ENCODE data around the gene SLC25A51. TPM values are rescaled to one million over a fixed set of nuclear protein-coding genes. Genes with fewer than 3 reads are reported as not detected.

The SLC25A51 gene
- total RNA-seq, 1 donor from 2014 or later, result 5.9 TPM

DNA sequence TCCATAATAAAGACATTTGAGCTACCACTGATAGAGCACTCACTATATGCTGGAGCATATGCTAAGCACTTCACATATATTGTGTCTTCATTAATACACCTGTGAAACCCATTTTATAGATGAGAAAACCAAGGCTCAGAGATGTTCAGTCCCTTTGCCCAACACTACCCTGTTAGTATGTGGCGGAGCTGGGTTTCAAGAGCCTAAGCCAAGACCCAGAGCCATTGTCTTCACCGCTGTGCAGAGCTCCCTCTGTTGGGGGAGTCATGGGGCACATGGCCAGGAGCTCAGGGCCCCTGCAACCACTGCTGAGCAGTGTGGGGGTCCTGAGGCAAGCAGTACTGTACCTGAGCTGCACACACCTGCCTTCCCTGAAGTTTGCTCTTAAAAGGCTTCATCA is 37.3 kb upstream of the SLC25A51 start:
- Histone ChIP-seq H3K4me3 (no peak overlapping the region), H3K4me1 (peaks cover 32 to 41% of the 10 kb centered on the region in 2 donors), H3K27me3 (no peaks in the 10 kb centered on the region), H3K36me3 (peaks cover 5 to 6% of the 10 kb centered on the region in 2 donors), H3K27ac (peak overlapping the region in 1 of 2 donors; percentile 79), H3K9me3 (no peaks in the 10 kb centered on the region)
- TF ChIP-seq, protein P1, sequence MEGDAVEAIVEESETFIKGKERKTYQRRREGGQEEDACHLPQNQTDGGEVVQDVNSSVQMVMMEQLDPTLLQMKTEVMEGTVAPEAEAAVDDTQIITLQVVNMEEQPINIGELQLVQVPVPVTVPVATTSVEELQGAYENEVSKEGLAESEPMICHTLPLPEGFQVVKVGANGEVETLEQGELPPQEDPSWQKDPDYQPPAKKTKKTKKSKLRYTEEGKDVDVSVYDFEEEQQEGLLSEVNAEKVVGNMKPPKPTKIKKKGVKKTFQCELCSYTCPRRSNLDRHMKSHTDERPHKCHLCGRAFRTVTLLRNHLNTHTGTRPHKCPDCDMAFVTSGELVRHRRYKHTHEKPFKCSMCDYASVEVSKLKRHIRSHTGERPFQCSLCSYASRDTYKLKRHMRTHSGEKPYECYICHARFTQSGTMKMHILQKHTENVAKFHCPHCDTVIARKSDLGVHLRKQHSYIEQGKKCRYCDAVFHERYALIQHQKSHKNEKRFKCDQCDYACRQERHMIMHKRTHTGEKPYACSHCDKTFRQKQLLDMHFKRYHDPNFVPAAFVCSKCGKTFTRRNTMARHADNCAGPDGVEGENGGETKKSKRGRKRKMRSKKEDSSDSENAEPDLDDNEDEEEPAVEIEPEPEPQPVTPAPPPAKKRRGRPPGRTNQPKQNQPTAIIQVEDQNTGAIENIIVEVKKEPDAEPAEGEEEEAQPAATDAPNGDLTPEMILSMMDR (IDR thresholded peaks at IDR 0.05), result no peak
- no peak for DNase-seq (ENCODE audit: low spot score in 2 of 2)
- intact Hi-C loops (cut with DNase I), result no loop called here

DNA sequence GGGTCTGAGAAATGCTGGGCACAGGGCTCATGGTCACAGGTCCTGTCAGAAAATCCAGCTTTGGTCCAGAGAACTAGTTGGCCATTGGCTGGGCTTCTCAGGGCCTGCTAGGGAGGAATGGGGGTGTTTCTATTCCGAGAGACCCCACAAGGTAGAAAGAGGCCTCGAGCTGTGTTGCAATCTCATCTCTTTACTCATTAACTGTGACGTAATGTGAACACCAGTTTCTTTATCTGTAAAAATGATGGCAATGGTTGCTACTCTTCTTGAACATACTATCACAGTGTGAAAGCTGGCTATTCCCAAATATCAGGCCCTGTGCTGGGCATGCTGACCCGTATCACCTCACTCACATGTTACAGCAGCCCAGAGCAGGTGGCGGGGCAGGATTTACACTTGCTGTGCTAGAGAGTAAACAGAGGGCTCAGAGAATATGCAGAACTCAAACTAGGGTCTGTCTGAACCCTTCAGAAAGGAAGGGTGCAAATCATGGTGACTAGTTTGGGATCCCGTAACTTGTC is 35.7 kb upstream of the SLC25A51 start:
- Histone ChIP-seq H3K4me1 (peaks cover 31 to 38% of the 10 kb centered on the region in 2 donors), H3K27me3 (no peaks in the 10 kb centered on the region), H3K36me3 (no peaks in the 10 kb centered on the region), H3K9me3 (no peaks in the 10 kb centered on the region), H3K4me3 (no peak overlapping the region), H3K27ac (no peak overlapping the region)
- intact Hi-C loops (cut with DNase I), result no loop called here
- DNase-seq (ENCODE audit: low spot score in 2 of 2), result no peak
- TF ChIP-seq, protein P1 (IDR thresholded peaks at IDR 0.05), result no peak

DNA sequence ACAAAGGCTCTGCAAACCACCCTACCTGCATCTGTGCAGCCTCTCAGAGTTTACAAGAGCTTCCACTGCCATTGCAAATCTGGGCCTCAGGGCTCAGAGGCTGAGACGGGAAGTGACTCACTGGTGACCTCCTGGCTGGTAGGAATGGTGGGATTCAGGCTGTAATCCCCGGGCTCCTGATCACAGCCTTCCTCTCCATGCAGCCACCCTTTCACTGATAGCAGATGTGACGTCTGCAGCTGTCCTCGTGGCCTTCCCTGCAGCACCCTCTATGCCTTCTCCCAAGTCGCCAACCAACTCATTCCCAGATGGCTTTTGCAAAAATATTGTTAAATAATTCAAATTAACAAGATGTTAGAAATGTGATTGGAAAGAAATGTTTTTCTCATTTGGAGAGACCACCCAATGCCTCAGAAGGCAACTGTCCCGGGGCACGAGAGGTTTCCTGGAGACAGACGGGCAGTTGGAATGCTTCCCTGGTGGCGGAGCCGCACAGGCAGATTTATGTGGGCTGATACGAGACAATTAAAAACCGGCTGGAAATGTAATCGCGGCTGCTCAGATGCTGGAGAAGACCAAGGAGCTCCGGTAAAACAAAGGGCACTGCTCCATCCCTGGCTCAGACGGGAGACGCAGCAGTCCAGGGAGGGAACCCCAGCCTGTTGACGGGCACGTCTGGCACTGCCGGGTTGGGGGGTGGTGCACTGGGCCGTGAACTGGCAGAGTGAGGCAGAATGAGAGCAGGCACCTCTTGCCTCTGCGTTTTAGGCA is 34.4 kb upstream of the SLC25A51 start:
- Histone ChIP-seq H3K27me3 (no peaks in the 10 kb centered on the region), H3K4me3 (peak overlapping the region in 1 of 2 donors; percentile 23), H3K4me1 (peaks cover 18 to 26% of the 10 kb centered on the region in 2 donors), H3K36me3 (no peaks in the 10 kb centered on the region), H3K27ac (peak overlapping the region; percentile 55 to 56), H3K9me3 (no peaks in the 10 kb centered on the region)
- TF ChIP-seq, protein P1 (IDR thresholded peaks at IDR 0.05), result no peak
- DNase-seq (ENCODE audit: low spot score in 2 of 2), result no peak
- intact Hi-C loops (cut with DNase I), result no loop called here

DNA sequence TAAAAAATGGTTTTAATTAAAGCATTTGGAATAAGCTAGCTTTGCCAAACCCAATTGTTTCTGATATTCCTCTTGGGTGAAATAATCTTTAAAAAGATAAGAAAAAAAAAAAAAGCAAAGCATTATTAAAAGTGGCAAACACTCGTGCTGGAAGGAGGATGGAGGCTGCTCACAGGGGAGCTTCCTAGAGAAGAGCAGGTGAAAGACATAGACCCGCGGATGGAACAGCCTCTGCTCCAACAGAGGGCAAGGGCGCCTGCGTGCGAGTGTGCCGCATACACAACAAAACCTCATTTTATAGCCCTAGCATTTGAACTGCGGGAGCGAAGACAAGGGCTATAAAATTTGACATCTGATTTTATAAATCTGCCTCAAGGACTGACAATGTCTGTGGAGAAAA is 33.4 kb upstream of the SLC25A51 start:
- no peak for DNase-seq (ENCODE audit: low spot score in 2 of 2)
- H3K27me3 ChIP-seq, result no peaks in the 10 kb centered on the region
- H3K27ac ChIP-seq, result peak overlapping the region; percentile 55 to 56
- intact Hi-C loops (cut with DNase I), result no loop called here
- TF ChIP-seq, protein P1 (IDR thresholded peaks at IDR 0.05), result no peak
- peaks cover 10 to 17% of the 10 kb centered on the region in 2 donors for H3K4me1 ChIP-seq
- H3K36me3 ChIP-seq, result no peaks in the 10 kb centered on the region
- no peak overlapping the region for H3K4me3 ChIP-seq
- H3K9me3 ChIP-seq, result no peaks in the 10 kb centered on the region

DNA sequence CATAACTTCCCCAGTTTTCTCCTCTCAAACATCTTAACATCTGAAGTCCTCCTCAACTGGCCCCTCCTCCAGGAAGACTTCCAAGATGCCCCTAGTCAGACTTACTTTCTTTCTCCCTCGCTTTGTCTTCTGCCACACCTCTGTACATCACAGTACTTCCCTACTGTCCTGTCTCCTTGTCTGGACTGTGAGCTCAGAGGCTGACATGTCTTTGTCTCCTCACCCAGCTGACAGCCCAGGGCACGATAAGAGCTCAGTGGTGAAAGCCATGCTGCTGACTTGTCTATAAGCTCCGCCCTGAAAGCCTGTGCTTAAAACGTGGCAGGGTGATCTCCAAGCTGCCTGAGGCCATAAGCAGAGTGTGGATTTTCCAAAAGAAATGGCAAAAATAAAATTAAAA is 33.0 kb upstream of the SLC25A51 start:
- intact Hi-C loops (cut with DNase I), result no loop called here
- Histone ChIP-seq H3K4me3 (no peak overlapping the region), H3K4me1 (peaks cover 6 to 13% of the 10 kb centered on the region in 2 donors), H3K9me3 (no peaks in the 10 kb centered on the region), H3K27me3 (no peaks in the 10 kb centered on the region), H3K36me3 (no peaks in the 10 kb centered on the region), H3K27ac (peak overlapping the region; percentile 55 to 56)
- DNase-seq (ENCODE audit: low spot score in 2 of 2), result no peak
- TF ChIP-seq, protein P1 (IDR thresholded peaks at IDR 0.05), result no peak
